Measurements from ENCODE around the gene PLA2R1. TPM values are rescaled to one million over a fixed set of nuclear protein-coding genes. Genes with fewer than 3 reads are reported as not detected.
"Not testable (repeated sequence)": the region's sequence is repeated elsewhere in the genome, so short reads cannot be mapped to it uniquely, and the experiment has no call there.

Gene PLA2R1
- total RNA-seq, 2 experiments from 2014 or later, result not detected

GRCh38 chr2:159963700-159964099 is 98.7 kb downstream of the PLA2R1 start:
- Mint-ChIP-seq H3K9me3 (ENCODE audit: insufficient read depth) (no peaks in the 10 kb centered on the region), H3K4me1 (ENCODE audit: low read depth) (peaks cover 5% of the 10 kb centered on the region), H3K27ac (no peak overlapping the region), H3K27me3 (ENCODE audit: low read depth) (no peaks in the 10 kb centered on the region), H3K4me3 (no peak overlapping the region), H3K36me3 (ENCODE audit: low read depth) (no peaks in the 10 kb centered on the region)
- ATAC-seq (no peak), DNase-seq (no peak)
- ChIA-PET POLR2A (no interaction called here), CTCF (no interaction called here)

- H3K27ac Mint-ChIP-seq; H3K4me3 Mint-ChIP-seq; CTCF ChIA-PET; H3K4me1 Mint-ChIP-seq (ENCODE audit: low read depth); POLR2A ChIA-PET; H3K9me3 Mint-ChIP-seq (ENCODE audit: insufficient read depth); H3K27me3 Mint-ChIP-seq (ENCODE audit: low read depth); ATAC-seq; DNase-seq; H3K36me3 Mint-ChIP-seq (ENCODE audit: low read depth): not testable (repeated sequence)
Observed at GRCh38 chr2:159962513-159962912, 99.9 kb downstream of the PLA2R1 start.

- H3K27me3 Mint-ChIP-seq (ENCODE audit: low read depth), result no peaks in the 10 kb centered on the region
- H3K36me3 Mint-ChIP-seq (ENCODE audit: low read depth), result no peaks in the 10 kb centered on the region
- H3K4me3 Mint-ChIP-seq, result no peak overlapping the region
- H3K9me3 Mint-ChIP-seq (ENCODE audit: insufficient read depth), result no peaks in the 10 kb centered on the region
- CTCF ChIA-PET, result no interaction called here
- ATAC-seq (no peak), DNase-seq (no peak)
- POLR2A ChIA-PET, result no interaction called here
- no peak overlapping the region for H3K27ac Mint-ChIP-seq
- H3K4me1 Mint-ChIP-seq (ENCODE audit: low read depth), result peaks cover 5% of the 10 kb centered on the region
Observed at GRCh38 chr2:159961451-159961850, 101.0 kb downstream of the PLA2R1 start.

- H3K9me3 Mint-ChIP-seq (ENCODE audit: insufficient read depth), result no peaks in the 10 kb centered on the region
- ATAC-seq, result no peak
- H3K4me3 Mint-ChIP-seq, result no peak overlapping the region
- H3K36me3 Mint-ChIP-seq (ENCODE audit: low read depth), result no peaks in the 10 kb centered on the region
- ChIA-PET CTCF (no interaction called here), POLR2A (no interaction called here)
- no peak overlapping the region for H3K27ac Mint-ChIP-seq
- H3K27me3 Mint-ChIP-seq (ENCODE audit: low read depth), result no peaks in the 10 kb centered on the region
- no peak for DNase-seq
- peaks cover 5% of the 10 kb centered on the region for H3K4me1 Mint-ChIP-seq (ENCODE audit: low read depth)
Observed at GRCh38 chr2:159961037-159961436, 101.4 kb downstream of the PLA2R1 start.

GRCh38 chr2:159960414-159960813 is 102.0 kb downstream of the PLA2R1 start:
- no peak for DNase-seq
- ATAC-seq, result no peak
- POLR2A ChIA-PET, result no interaction called here
- no peaks in the 10 kb centered on the region for H3K36me3 Mint-ChIP-seq (ENCODE audit: low read depth)
- no peak overlapping the region for H3K4me3 Mint-ChIP-seq
- H3K27me3 Mint-ChIP-seq (ENCODE audit: low read depth), result no peaks in the 10 kb centered on the region
- no peaks in the 10 kb centered on the region for H3K9me3 Mint-ChIP-seq (ENCODE audit: insufficient read depth)
- peaks cover 5% of the 10 kb centered on the region for H3K4me1 Mint-ChIP-seq (ENCODE audit: low read depth)
- H3K27ac Mint-ChIP-seq, result no peak overlapping the region
- CTCF ChIA-PET, result no interaction called here

- no peaks in the 10 kb centered on the region for H3K36me3 Mint-ChIP-seq (ENCODE audit: low read depth)
- no peak for DNase-seq
- no peaks in the 10 kb centered on the region for H3K9me3 Mint-ChIP-seq (ENCODE audit: insufficient read depth)
- peaks cover 5% of the 10 kb centered on the region for H3K4me1 Mint-ChIP-seq (ENCODE audit: low read depth)
- CTCF ChIA-PET, result interaction anchor here (0.9 kb wide), 1 partner anchor 64 kb away, joined by 3 read pairs; no protein-coding TSS in a partner anchor
- no peak overlapping the region for H3K4me3 Mint-ChIP-seq
- no peak overlapping the region for H3K27ac Mint-ChIP-seq
- no peaks in the 10 kb centered on the region for H3K27me3 Mint-ChIP-seq (ENCODE audit: low read depth)
- ATAC-seq, result no peak
- POLR2A ChIA-PET, result no interaction called here
Observed at GRCh38 chr2:159959136-159959535, 103.3 kb downstream of the PLA2R1 start.

- peaks cover 8% of the 10 kb centered on the region for H3K27me3 Mint-ChIP-seq (ENCODE audit: low read depth)
- POLR2A ChIA-PET, result no interaction called here
- H3K9me3 Mint-ChIP-seq (ENCODE audit: insufficient read depth), result no peaks in the 10 kb centered on the region
- CTCF ChIA-PET, result no interaction called here
- H3K4me3 Mint-ChIP-seq, result no peak overlapping the region
- H3K36me3 Mint-ChIP-seq (ENCODE audit: low read depth), result no peaks in the 10 kb centered on the region
- no peak overlapping the region for H3K27ac Mint-ChIP-seq
- ATAC-seq, result no peak
- no peaks in the 10 kb centered on the region for H3K4me1 Mint-ChIP-seq (ENCODE audit: low read depth)
- no peak for DNase-seq
Observed at GRCh38 chr2:159953136-159953823, 109.1 kb downstream of the PLA2R1 start.

GRCh38 chr2:159946326-159946999 is 116.0 kb downstream of the PLA2R1 start:
- no peaks in the 10 kb centered on the region for H3K4me1 Mint-ChIP-seq (ENCODE audit: low read depth)
- DNase-seq (no peak), ATAC-seq (no peak)
- no peaks in the 10 kb centered on the region for H3K36me3 Mint-ChIP-seq (ENCODE audit: low read depth)
- POLR2A ChIA-PET, result no interaction called here
- no peak overlapping the region for H3K4me3 Mint-ChIP-seq
- no peak overlapping the region for H3K27ac Mint-ChIP-seq
- peaks cover 12% of the 10 kb centered on the region for H3K27me3 Mint-ChIP-seq (ENCODE audit: low read depth)
- CTCF ChIA-PET, result no interaction called here
- H3K9me3 Mint-ChIP-seq (ENCODE audit: insufficient read depth), result no peaks in the 10 kb centered on the region

- no peaks in the 10 kb centered on the region for H3K9me3 Mint-ChIP-seq (ENCODE audit: insufficient read depth)
- peaks cover 8% of the 10 kb centered on the region for H3K27me3 Mint-ChIP-seq (ENCODE audit: low read depth)
- ChIA-PET CTCF (no interaction called here), POLR2A (no interaction called here)
- DNase-seq (no peak), ATAC-seq (no peak)
- no peaks in the 10 kb centered on the region for H3K36me3 Mint-ChIP-seq (ENCODE audit: low read depth)
- no peak overlapping the region for H3K4me3 Mint-ChIP-seq
- no peaks in the 10 kb centered on the region for H3K4me1 Mint-ChIP-seq (ENCODE audit: low read depth)
- H3K27ac Mint-ChIP-seq, result no peak overlapping the region
Observed at GRCh38 chr2:159944874-159945273, 117.5 kb downstream of the PLA2R1 start.

- Mint-ChIP-seq H3K27me3 (ENCODE audit: low read depth) (peaks cover 8% of the 10 kb centered on the region), H3K9me3 (ENCODE audit: insufficient read depth) (no peaks in the 10 kb centered on the region), H3K4me1 (ENCODE audit: low read depth) (no peaks in the 10 kb centered on the region), H3K4me3 (no peak overlapping the region), H3K27ac (no peak overlapping the region), H3K36me3 (ENCODE audit: low read depth) (no peaks in the 10 kb centered on the region)
- ATAC-seq (no peak), DNase-seq (no peak)
- CTCF ChIA-PET, result interaction anchor here (0.9 kb wide), 1 partner anchor 823 kb away, joined by 3 read pairs; no protein-coding TSS in a partner anchor
- POLR2A ChIA-PET, result no interaction called here
Observed at GRCh38 chr2:159942146-159942545, 120.3 kb downstream of the PLA2R1 start.

- ChIA-PET CTCF (no interaction called here), POLR2A (no interaction called here)
- H3K9me3 Mint-ChIP-seq (ENCODE audit: insufficient read depth), result no peaks in the 10 kb centered on the region
- H3K36me3 Mint-ChIP-seq (ENCODE audit: low read depth), result no peaks in the 10 kb centered on the region
- no peak for ATAC-seq
- no peak for DNase-seq
- no peak overlapping the region for H3K27ac Mint-ChIP-seq
- H3K27me3 Mint-ChIP-seq (ENCODE audit: low read depth), result peaks cover 8% of the 10 kb centered on the region
- no peaks in the 10 kb centered on the region for H3K4me1 Mint-ChIP-seq (ENCODE audit: low read depth)
- no peak overlapping the region for H3K4me3 Mint-ChIP-seq
Observed at GRCh38 chr2:159941729-159942128, 120.7 kb downstream of the PLA2R1 start.

- no peak overlapping the region for H3K27ac Mint-ChIP-seq
- DNase-seq, result no peak
- no peaks in the 10 kb centered on the region for H3K36me3 Mint-ChIP-seq (ENCODE audit: low read depth)
- ChIA-PET POLR2A (no interaction called here), CTCF (interaction anchor here (0.9 kb wide), 1 partner anchor 36 kb away, joined by 3 read pairs; no protein-coding TSS in a partner anchor)
- ATAC-seq, result no peak
- H3K9me3 Mint-ChIP-seq (ENCODE audit: insufficient read depth), result no peaks in the 10 kb centered on the region
- no peak overlapping the region for H3K4me3 Mint-ChIP-seq
- no peaks in the 10 kb centered on the region for H3K4me1 Mint-ChIP-seq (ENCODE audit: low read depth)
- H3K27me3 Mint-ChIP-seq (ENCODE audit: low read depth), result peaks cover 4% of the 10 kb centered on the region
Observed at GRCh38 chr2:159939946-159940345, 122.5 kb downstream of the PLA2R1 start.

All from activated CD8-positive, alpha-beta T cell treated with anti-CD3 and anti-CD28 coated beads, Interleukin-2, amount 10 ng/mL, durations not matched to agents 7 days and 5 days (primary cell).